ENCODE data around the gene FALEC. TPM values are rescaled to one million over a fixed set of nuclear protein-coding genes. Genes with fewer than 3 reads are reported as not detected.

The FALEC gene
- total and polyA plus RNA-seq, 9 of the 15 experiments (the other 6 are each of a cell fraction or from before 2014, with no cell fraction given), result 0.15 to 1.8 (median 0.53) TPM; not detected in 5

GRCh38 chr1:150579110-150579944 lies 63.8 kb downstream of the FALEC start, which contains the start of gene MCL1 (continued):
- TF ChIP-seq COPS2 (conservative IDR thresholded peaks at IDR 0.05) (no peak), BHLHE40 (IDR thresholded peaks at IDR 0.05; ENCODE audit: low read length) (no peak), HMG20A (CRISPR knock-in tag; conservative IDR thresholded peaks at IDR 0.05) (no peak), CBX3 (IDR thresholded peaks at IDR 0.05; ENCODE audit: borderline replicate concordance in 1 of 2, low read length in 2 of 2) (peak in 1 of 2 experiments; percentile 43; a peak in 1 of 3 replicates), PRMT5 (CRISPR knock-in tag; IDR thresholded peaks at IDR 0.05) (no peak), DDX20 (tag; IDR thresholded peaks at IDR 0.05; ENCODE audit: low read depth) (no peak), ZBTB8A (IDR thresholded peaks at IDR 0.05; ENCODE audit: partially characterized antibody) (no peak), NFATC3 (IDR thresholded peaks at IDR 0.05) (no peak), PHTF2 (CRISPR knock-in tag; IDR thresholded peaks at IDR 0.05) (no peak), HDGF (IDR thresholded peaks at IDR 0.05) (no peak), BMI1 (IDR thresholded peaks at IDR 0.05; ENCODE audit: low read length) (no peak), USF2 (CRISPR knock-in tag; IDR thresholded peaks at IDR 0.05) (no peak), ZNF76 (CRISPR knock-in tag; IDR thresholded peaks at IDR 0.05; ENCODE audit: borderline replicate concordance) (no peak), TSC22D4 (tag; IDR thresholded peaks at IDR 0.05) (no peak), LEF1 (IDR thresholded peaks at IDR 0.05) (no peak), ZNF699 (CRISPR knock-in tag; IDR thresholded peaks at IDR 0.05; ENCODE audit: insufficient replicate concordance) (no peak), ZBTB34 (CRISPR knock-in tag; IDR thresholded peaks at IDR 0.05) (no peak), RBM34 (IDR thresholded peaks at IDR 0.05; ENCODE audit: borderline replicate concordance, insufficient read depth, low read length) (no peak), MCM3 (IDR thresholded peaks at IDR 0.05) (no peak), RFX1 (IDR thresholded peaks at IDR 0.05) (no peak), SOX6 (IDR thresholded peaks at IDR 0.05) (peak; percentile 38; the same call in 1 of the 2 replicates), BRD9 (IDR thresholded peaks at IDR 0.05; ENCODE audit: low read depth, partially characterized antibody) (no peak)
- TF ChIP-seq, protein P1, sequence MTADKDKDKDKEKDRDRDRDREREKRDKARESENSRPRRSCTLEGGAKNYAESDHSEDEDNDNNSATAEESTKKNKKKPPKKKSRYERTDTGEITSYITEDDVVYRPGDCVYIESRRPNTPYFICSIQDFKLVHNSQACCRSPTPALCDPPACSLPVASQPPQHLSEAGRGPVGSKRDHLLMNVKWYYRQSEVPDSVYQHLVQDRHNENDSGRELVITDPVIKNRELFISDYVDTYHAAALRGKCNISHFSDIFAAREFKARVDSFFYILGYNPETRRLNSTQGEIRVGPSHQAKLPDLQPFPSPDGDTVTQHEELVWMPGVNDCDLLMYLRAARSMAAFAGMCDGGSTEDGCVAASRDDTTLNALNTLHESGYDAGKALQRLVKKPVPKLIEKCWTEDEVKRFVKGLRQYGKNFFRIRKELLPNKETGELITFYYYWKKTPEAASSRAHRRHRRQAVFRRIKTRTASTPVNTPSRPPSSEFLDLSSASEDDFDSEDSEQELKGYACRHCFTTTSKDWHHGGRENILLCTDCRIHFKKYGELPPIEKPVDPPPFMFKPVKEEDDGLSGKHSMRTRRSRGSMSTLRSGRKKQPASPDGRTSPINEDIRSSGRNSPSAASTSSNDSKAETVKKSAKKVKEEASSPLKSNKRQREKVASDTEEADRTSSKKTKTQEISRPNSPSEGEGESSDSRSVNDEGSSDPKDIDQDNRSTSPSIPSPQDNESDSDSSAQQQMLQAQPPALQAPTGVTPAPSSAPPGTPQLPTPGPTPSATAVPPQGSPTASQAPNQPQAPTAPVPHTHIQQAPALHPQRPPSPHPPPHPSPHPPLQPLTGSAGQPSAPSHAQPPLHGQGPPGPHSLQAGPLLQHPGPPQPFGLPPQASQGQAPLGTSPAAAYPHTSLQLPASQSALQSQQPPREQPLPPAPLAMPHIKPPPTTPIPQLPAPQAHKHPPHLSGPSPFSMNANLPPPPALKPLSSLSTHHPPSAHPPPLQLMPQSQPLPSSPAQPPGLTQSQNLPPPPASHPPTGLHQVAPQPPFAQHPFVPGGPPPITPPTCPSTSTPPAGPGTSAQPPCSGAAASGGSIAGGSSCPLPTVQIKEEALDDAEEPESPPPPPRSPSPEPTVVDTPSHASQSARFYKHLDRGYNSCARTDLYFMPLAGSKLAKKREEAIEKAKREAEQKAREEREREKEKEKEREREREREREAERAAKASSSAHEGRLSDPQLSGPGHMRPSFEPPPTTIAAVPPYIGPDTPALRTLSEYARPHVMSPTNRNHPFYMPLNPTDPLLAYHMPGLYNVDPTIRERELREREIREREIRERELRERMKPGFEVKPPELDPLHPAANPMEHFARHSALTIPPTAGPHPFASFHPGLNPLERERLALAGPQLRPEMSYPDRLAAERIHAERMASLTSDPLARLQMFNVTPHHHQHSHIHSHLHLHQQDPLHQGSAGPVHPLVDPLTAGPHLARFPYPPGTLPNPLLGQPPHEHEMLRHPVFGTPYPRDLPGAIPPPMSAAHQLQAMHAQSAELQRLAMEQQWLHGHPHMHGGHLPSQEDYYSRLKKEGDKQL (CRISPR knock-in tag; IDR thresholded peaks at IDR 0.05; ENCODE audit: borderline replicate concordance), result no peak

Data from K562 (cell line).